GM12878 (cell line): ENCODE measurements around the gene ATP5PD. TPM values are rescaled to one million over a fixed set of nuclear protein-coding genes. Genes with fewer than 3 reads are reported as not detected.

ENCODE experiments used
- ATAC-seq: fragments of 200-7000 bp; cut with Tn5 transposase; 3 replicates; pipeline ENCODE4 v1.9.1; 2020; ENCODE audit warnings: mild to moderate bottlenecking, moderate library complexity
- BruUV-seq: library from RNA; stranded (reverse); fragments of 400-500 nt; replicated peaks from 2 replicates; lab custom pipeline; 2021; lab: Mats Ljungman, UMichigan
- CTCF ChIA-PET: fragments of 300-600 bp; sonication (Branson Sonifier 250); formaldehyde crosslinking; extraction: SDS; loops from one replicate; lab custom pipeline; 2021; ENCODE audit warnings: inconsistent platforms; lab: Yijun Ruan, JAX
- POLR2A ChIA-PET: fragments of 350-600 bp; formaldehyde crosslinking; extraction: SDS; loops from one replicate; lab custom pipeline; 2021; ENCODE audit warnings: inconsistent platforms; lab: Charles Lee
- RAD21 ChIA-PET: fragments of 300-600 bp; sonication (Branson Sonifier 250); formaldehyde crosslinking; loops from one replicate; lab custom pipeline; 2023; ENCODE audit warnings: antibody characterized with exemption; ENCODE audit not compliant: unreplicated experiment; lab: Charles Lee
- SMC1A ChIA-PET: fragments of 300-600 bp; sonication (Branson Sonifier 250); formaldehyde crosslinking; loops from one replicate; lab custom pipeline; 2023; ENCODE audit not compliant: unreplicated experiment, uncharacterized antibody; lab: Charles Lee
- DNase-seq: peaks from one replicate; pipeline ENCODE4 v3.0.0-alpha.2; 2011; ENCODE audit warnings: low read depth, low spot score
- FAIRE-seq: peaks from 3 replicates; lab custom pipeline; 2011; peaks lifted over from hg19 to GRCh38; lab: Jason Lieb, UNC
- H2AFZ ChIP-seq: 2 replicates; pipeline ENCODE4 v1.6.0; 2011; ENCODE audit warnings: low read depth, low read length, control low read depth; ENCODE audit not compliant: control insufficient read depth
- H3K27ac ChIP-seq: 2 replicates; pipeline ENCODE4 v1.5.1; 2011; ENCODE audit warnings: control low read depth; ENCODE audit not compliant: control insufficient read depth, insufficient read depth
- H3K27me3 ChIP-seq, 2 experiments: replicated peaks in 1 of 2; 2 replicates each; pipeline versions ENCODE4 v1.6.0 to v1.6.1; 2011; ENCODE audit warnings: low read length in 1 of 2; ENCODE audit not compliant: control insufficient read depth in 2 of 2, insufficient read depth in 2 of 2
- H3K36me3 ChIP-seq, 2 experiments: 2 replicates each; pipeline ENCODE4 v1.5.1; 2011; ENCODE audit warnings: low read length in 1 of 2; ENCODE audit not compliant: control insufficient read depth in 2 of 2, insufficient read depth in 2 of 2
- H3K4me1 ChIP-seq: 2 replicates; pipeline ENCODE4 v1.6.1; 2011; ENCODE audit warnings: mild to moderate bottlenecking, low read length, moderate library complexity, mixed read lengths; ENCODE audit not compliant: control insufficient read depth, insufficient read depth
- H3K4me2 ChIP-seq: 2 replicates; pipeline ENCODE4 v1.6.0; 2011; ENCODE audit warnings: control low read depth; ENCODE audit not compliant: control insufficient read depth, insufficient read depth
- H3K4me3 ChIP-seq: fragments of 200-600 bp; sonication (generic); 2 replicates; pipeline ENCODE4 v1.5.1; 2016
- H3K79me2 ChIP-seq: 2 replicates; pipeline ENCODE4 v1.6.0; 2011; ENCODE audit warnings: low read length; ENCODE audit not compliant: control insufficient read depth, insufficient read depth
- H3K9ac ChIP-seq: 2 replicates; pipeline ENCODE4 v1.8.0; 2011; ENCODE audit warnings: low read length, control low read depth, mixed read lengths; ENCODE audit not compliant: control insufficient read depth, insufficient read depth
- H3K9me3 ChIP-seq: replicated peaks from 3 replicates; pipeline ENCODE4 v1.5.1; 2011; ENCODE audit warnings: mild to moderate bottlenecking, low read length; ENCODE audit not compliant: control insufficient read depth, insufficient read depth
- H4K20me1 ChIP-seq: 2 replicates; pipeline ENCODE4 v1.6.0; 2011; ENCODE audit not compliant: control insufficient read depth, insufficient read depth
- ATF7 ChIP-seq: fragments of 450-650 bp; IDR thresholded peaks from 2 replicates; pipeline ENCODE4 v1.6.1; 2016; ENCODE audit warnings: low read depth, mild to moderate bottlenecking
- BHLHE40 ChIP-seq, 2 experiments: fragments of 450-650 bp in 1 of 2; IDR thresholded peaks; 2 replicates each; pipeline ENCODE4 v1.6.1; 2011 to 2017; ENCODE audit warnings: low read depth in 2 of 2, borderline replicate concordance in 1 of 2, improper control_type of control experiment in 1 of 2, low read length in 1 of 2, mild to moderate bottlenecking in 1 of 2
- BMI1 ChIP-seq: fragments of 450-650 bp; IDR thresholded peaks from 2 replicates; pipeline ENCODE4 v1.6.1; 2016; ENCODE audit warnings: mild to moderate bottlenecking, moderate library complexity, borderline replicate concordance
- CBX3 ChIP-seq: fragments of 200-600 bp; sonication (generic); IDR thresholded peaks from 2 replicates; pipeline ENCODE4 v1.6.1; 2016; ENCODE audit warnings: low read depth, borderline replicate concordance
- DPF2 ChIP-seq: fragments of 450-650 bp; IDR thresholded peaks from 2 replicates; pipeline ENCODE4 v1.6.1; 2017; ENCODE audit warnings: mild to moderate bottlenecking
- HDAC2 ChIP-seq: fragments of 200-600 bp; sonication (generic); IDR thresholded peaks from 2 replicates; pipeline ENCODE4 v1.6.1; 2017
- KLF5 ChIP-seq: fragments of 450-650 bp; IDR thresholded peaks from 2 replicates; pipeline ENCODE4 v1.6.1; 2014; ENCODE audit warnings: mild to moderate bottlenecking; ENCODE audit not compliant: partially characterized antibody
- MTA3 ChIP-seq: IDR thresholded peaks from 2 replicates; pipeline ENCODE4 v1.6.1; 2012; ENCODE audit warnings: low read length, inconsistent platforms, borderline replicate concordance
- NFIC ChIP-seq: IDR thresholded peaks from 2 replicates; pipeline ENCODE4 v1.6.1; 2012; ENCODE audit warnings: low read depth, mild to moderate bottlenecking, inconsistent platforms, low read length, moderate library complexity
- PAX8 ChIP-seq: fragments of 450-650 bp; IDR thresholded peaks from 2 replicates; pipeline ENCODE4 v1.6.1; 2017; ENCODE audit warnings: mild to moderate bottlenecking, moderate library complexity
- PML ChIP-seq: IDR thresholded peaks from 2 replicates; pipeline ENCODE4 v1.6.1; 2012; ENCODE audit warnings: low read length, inconsistent platforms
- SIX5 ChIP-seq: IDR thresholded peaks from 2 replicates; pipeline ENCODE4 v1.6.1; 2011; ENCODE audit warnings: mild to moderate bottlenecking, low read depth, low read length, moderate library complexity; ENCODE audit not compliant: severe bottlenecking
- SP1 ChIP-seq: IDR thresholded peaks from one replicate; pipeline ENCODE4 v1.6.1; 2011; ENCODE audit warnings: low read depth, low read length
- SREBF1 ChIP-seq: IDR thresholded peaks from 2 replicates; pipeline ENCODE4 v1.6.1; 2012; ENCODE audit warnings: mild to moderate bottlenecking, low read length
- TCF3 ChIP-seq: IDR thresholded peaks from 2 replicates; pipeline ENCODE4 v1.6.1; 2012; ENCODE audit warnings: low read depth, mild to moderate bottlenecking, low read length, borderline replicate concordance; ENCODE audit not compliant: insufficient read depth
- YY1 ChIP-seq: IDR thresholded peaks from 2 replicates; pipeline ENCODE4 v1.6.1; 2011; ENCODE audit warnings: low read depth, mild to moderate bottlenecking, low read length
- ZNF274 ChIP-seq: IDR thresholded peaks from one replicate; pipeline ENCODE4 v1.8.0; 2011; ENCODE audit not compliant: insufficient read length, insufficient read depth
- WGBS: methylation state at CpG from one replicate; pipeline ENCODE4 v1.1.6; 2016; ENCODE audit warnings: low lambda C conversion rate; ENCODE audit not compliant: insufficient replicate concordance, insufficient coverage; ENCODE audit errors: missing lambda C conversion rate; 5-methylcytosine and 5-hydroxymethylcytosine counted together
- in situ Hi-C: fragments of 300-500 bp; cut with MboI; formaldehyde crosslinking; loops from 9 replicates; pipeline ENCODE4 v1.14.3; 2018; ENCODE audit warnings: mixed read lengths
- intact Hi-C: fragments of 100-400 bp; cut with micrococcal nuclease; formaldehyde crosslinking; loops from one replicate; pipeline ENCODE4 v1.14.2; 2022; ENCODE audit not compliant: unreplicated experiment
- polyA plus RNA-seq, 11 experiments: library from polyadenylated mRNA; depleted of rRNA in 4 of 11; unstranded in 6 of 11; stranded (reverse) in 5 of 11; fragments of >200 nt; fragmentation: Nextera tagmentation in 4 of 11; fragmentation: Illumina TruSeq in 1 of 11; extraction: Ambion mirVana in 4 of 11; extraction: Trizol in 1 of 11; gene quantifications; 1 replicate in 1 of 11; 2 replicates in 10 of 11; pipeline versions ENCODE4 v1.2.1 to v1.2.3, GENCODE V29; 2011 to 2016; ENCODE audit warnings: inconsistent platforms in 2 of 11, missing spikeins in 2 of 11, low read depth in 1 of 11
- total RNA-seq, 4 experiments: library from RNA; depleted of rRNA in 3 of 4; stranded (reverse); fragments of >200 nt in 3 of 4; fragmentation: Illumina TruSeq in 1 of 4; extraction: Trizol in 1 of 4; gene quantifications; 2 replicates each; pipeline versions ENCODE4 v1.2.1 to v1.2.3, GENCODE V29; 2013 to 2021
- TF ChIP-seq, protein P1 (sequence below): fragments of 450-650 bp; formaldehyde crosslinking; IDR thresholded peaks from 2 replicates; pipeline ENCODE4 v1.4.0; 2020; ENCODE audit warnings: mild to moderate bottlenecking, moderate library complexity
- TF ChIP-seq, protein P2 (sequence below): fragments of 450-650 bp; IDR thresholded peaks from 2 replicates; pipeline ENCODE4 v1.6.1; 2016; ENCODE audit warnings: mild to moderate bottlenecking
- TF ChIP-seq, protein P3 (sequence below): fragments of 450-650 bp; IDR thresholded peaks from 2 replicates; pipeline ENCODE4 v1.6.1; 2017; ENCODE audit warnings: mild to moderate bottlenecking

ATP5PD gene
- total and polyA plus RNA-seq, 10 of the 15 experiments (the other 5 are each of a cell fraction or from before 2014, with no cell fraction given), result 172 to 772 (median 321) TPM

DNA sequence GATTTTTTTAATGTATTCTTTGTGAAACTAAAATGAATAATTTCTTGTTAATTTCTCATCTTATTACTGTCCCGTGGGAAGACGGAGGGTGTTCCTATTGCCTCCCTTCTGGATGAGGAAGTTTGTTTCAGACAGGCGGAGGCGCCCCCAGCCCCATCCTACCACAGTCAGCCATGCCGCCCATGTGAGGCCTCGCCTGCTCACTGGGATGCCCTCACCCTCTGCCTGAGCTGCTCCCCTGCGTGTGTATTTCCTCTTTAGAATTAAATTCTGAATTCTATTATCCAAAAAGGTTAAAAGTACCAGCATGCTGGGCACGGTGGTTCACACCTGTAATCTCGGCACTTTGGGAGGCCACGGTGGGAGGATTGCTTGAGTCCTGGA lies 14.3 kb upstream of the ATP5PD start:
- no peak overlapping the region for H2AFZ ChIP-seq
- no peak for DNase-seq
- peaks cover 7 to 16% of the 10 kb centered on the region in 2 experiments; a peak in 3 of 4 replicates for H3K36me3 ChIP-seq
- ChIA-PET CTCF (interaction anchor here (0.9 to 3.8 kb wide), 10 partner anchors 10 to 146 kb away, joined by 3 to 37 read pairs (median 8); partner anchors contain the start of gene MRPL58), RAD21 (interaction anchor here (1.7 kb wide), 1 partner anchor 8 kb away, joined by 5 read pairs; no protein-coding TSS in a partner anchor), POLR2A (interaction anchor here (1.3 to 1.4 kb wide), 2 partner anchors 13 to 48 kb away, joined by 3 read pairs; partner anchors contain the start of gene MRPL58), SMC1A (interaction anchor here (0.7 to 1.6 kb wide), 3 partner anchors 11 to 99 kb away, joined by 3 to 6 read pairs (median 3); no protein-coding TSS in a partner anchor)
- peaks cover 10% of the 10 kb centered on the region for H3K4me1 ChIP-seq
- WGBS, result 93% methylated on average over 10 of the region's 10 CpGs
- no peak overlapping the region for H3K4me3 ChIP-seq
- H3K9ac ChIP-seq, result no peak overlapping the region
- no peak for ATAC-seq
- TF ChIP-seq DPF2 (no peak), YY1 (no peak), BHLHE40 (IDR thresholded peaks at IDR 0.05; ENCODE audit: borderline replicate concordance in 1 of 2, low read depth in 2 of 2, low read length in 1 of 2) (no peak), ZNF274 (no peak), TCF3 (no peak), KLF5 (no peak), SIX5 (no peak), ATF7 (no peak), PML (no peak), BMI1 (no peak), PAX8 (no peak), NFIC (no peak), CBX3 (no peak), MTA3 (no peak), SREBF1 (no peak), SP1 (no peak), HDAC2 (no peak)
- TF ChIP-seq, protein P1, sequence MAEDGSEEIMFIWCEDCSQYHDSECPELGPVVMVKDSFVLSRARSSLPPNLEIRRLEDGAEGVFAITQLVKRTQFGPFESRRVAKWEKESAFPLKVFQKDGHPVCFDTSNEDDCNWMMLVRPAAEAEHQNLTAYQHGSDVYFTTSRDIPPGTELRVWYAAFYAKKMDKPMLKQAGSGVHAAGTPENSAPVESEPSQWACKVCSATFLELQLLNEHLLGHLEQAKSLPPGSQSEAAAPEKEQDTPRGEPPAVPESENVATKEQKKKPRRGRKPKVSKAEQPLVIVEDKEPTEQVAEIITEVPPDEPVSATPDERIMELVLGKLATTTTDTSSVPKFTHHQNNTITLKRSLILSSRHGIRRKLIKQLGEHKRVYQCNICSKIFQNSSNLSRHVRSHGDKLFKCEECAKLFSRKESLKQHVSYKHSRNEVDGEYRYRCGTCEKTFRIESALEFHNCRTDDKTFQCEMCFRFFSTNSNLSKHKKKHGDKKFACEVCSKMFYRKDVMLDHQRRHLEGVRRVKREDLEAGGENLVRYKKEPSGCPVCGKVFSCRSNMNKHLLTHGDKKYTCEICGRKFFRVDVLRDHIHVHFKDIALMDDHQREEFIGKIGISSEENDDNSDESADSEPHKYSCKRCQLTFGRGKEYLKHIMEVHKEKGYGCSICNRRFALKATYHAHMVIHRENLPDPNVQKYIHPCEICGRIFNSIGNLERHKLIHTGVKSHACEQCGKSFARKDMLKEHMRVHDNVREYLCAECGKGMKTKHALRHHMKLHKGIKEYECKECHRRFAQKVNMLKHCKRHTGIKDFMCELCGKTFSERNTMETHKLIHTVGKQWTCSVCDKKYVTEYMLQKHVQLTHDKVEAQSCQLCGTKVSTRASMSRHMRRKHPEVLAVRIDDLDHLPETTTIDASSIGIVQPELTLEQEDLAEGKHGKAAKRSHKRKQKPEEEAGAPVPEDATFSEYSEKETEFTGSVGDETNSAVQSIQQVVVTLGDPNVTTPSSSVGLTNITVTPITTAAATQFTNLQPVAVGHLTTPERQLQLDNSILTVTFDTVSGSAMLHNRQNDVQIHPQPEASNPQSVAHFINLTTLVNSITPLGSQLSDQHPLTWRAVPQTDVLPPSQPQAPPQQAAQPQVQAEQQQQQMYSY (CRISPR knock-in tag), result no peak
- TF ChIP-seq, protein P2, sequence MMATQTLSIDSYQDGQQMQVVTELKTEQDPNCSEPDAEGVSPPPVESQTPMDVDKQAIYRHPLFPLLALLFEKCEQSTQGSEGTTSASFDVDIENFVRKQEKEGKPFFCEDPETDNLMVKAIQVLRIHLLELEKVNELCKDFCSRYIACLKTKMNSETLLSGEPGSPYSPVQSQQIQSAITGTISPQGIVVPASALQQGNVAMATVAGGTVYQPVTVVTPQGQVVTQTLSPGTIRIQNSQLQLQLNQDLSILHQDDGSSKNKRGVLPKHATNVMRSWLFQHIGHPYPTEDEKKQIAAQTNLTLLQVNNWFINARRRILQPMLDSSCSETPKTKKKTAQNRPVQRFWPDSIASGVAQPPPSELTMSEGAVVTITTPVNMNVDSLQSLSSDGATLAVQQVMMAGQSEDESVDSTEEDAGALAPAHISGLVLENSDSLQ, result no peak
- TF ChIP-seq, protein P3, sequence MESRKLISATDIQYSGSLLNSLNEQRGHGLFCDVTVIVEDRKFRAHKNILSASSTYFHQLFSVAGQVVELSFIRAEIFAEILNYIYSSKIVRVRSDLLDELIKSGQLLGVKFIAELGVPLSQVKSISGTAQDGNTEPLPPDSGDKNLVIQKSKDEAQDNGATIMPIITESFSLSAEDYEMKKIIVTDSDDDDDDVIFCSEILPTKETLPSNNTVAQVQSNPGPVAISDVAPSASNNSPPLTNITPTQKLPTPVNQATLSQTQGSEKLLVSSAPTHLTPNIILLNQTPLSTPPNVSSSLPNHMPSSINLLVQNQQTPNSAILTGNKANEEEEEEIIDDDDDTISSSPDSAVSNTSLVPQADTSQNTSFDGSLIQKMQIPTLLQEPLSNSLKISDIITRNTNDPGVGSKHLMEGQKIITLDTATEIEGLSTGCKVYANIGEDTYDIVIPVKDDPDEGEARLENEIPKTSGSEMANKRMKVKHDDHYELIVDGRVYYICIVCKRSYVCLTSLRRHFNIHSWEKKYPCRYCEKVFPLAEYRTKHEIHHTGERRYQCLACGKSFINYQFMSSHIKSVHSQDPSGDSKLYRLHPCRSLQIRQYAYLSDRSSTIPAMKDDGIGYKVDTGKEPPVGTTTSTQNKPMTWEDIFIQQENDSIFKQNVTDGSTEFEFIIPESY, result no peak
- BruUV-seq, result no TSS peak
- H4K20me1 ChIP-seq, result no peaks in the 10 kb centered on the region
- H3K27ac ChIP-seq, result no peak overlapping the region
- no peak overlapping the region for H3K4me2 ChIP-seq
- intact Hi-C loops (no loop called here), in situ Hi-C loops (no loop called here)
- H3K9me3 ChIP-seq, result no peaks in the 10 kb centered on the region
- H3K79me2 ChIP-seq, result no peaks in the 10 kb centered on the region
- FAIRE-seq, result no peak
- H3K27me3 ChIP-seq, result no peaks in the 10 kb centered on the region
